RPMI8226 (cell line): Measurements from ENCODE around the gene DNAJC11.
"Not testable (repeated sequence)": the region's sequence is repeated elsewhere in the genome, so short reads cannot be mapped to it uniquely, and the experiment has no call there.

Experiments used
- DNase-seq: peaks from one replicate; pipeline ENCODE4 v3.0.0-alpha.2; 2015

DNAJC11 gene, protein sequence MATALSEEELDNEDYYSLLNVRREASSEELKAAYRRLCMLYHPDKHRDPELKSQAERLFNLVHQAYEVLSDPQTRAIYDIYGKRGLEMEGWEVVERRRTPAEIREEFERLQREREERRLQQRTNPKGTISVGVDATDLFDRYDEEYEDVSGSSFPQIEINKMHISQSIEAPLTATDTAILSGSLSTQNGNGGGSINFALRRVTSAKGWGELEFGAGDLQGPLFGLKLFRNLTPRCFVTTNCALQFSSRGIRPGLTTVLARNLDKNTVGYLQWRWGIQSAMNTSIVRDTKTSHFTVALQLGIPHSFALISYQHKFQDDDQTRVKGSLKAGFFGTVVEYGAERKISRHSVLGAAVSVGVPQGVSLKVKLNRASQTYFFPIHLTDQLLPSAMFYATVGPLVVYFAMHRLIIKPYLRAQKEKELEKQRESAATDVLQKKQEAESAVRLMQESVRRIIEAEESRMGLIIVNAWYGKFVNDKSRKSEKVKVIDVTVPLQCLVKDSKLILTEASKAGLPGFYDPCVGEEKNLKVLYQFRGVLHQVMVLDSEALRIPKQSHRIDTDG

DNA sequence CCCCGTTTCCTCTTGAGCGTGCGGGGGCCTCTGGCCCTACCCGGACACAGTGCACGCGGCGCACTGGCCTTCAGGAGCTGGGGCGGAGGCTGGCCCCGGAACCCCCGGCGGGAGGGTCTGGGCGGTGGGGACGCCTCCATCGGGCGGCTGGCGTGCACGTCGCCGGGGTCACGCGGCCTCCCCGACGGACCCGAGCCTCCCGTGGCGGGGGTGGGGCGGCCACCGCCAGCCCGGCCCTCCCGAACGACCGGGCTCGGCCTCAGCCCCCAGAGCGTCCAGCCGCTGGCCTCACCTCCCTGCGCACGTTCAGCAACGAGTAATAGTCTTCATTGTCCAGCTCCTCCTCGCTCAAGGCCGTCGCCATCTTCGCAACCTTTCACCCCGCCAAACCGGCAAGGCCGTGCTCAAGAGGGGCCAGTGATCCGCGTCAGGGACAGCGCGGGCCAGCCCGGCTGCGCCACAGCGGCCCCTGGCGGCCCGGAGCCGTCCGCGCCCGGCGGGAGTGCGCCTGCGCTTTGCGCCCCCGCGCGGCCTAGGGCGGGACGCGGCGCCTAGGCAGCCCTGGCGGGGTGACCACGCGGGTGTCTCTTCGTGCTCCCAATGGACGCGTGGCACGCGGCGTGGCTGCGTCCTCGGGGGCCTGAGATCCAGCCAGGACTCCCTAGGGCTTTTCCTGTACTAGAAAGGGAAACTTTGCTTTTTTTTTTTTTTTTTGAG, at the start of gene DNAJC11:
DNAJC11 (minus strand) TSS at position 380 of the 717 bp plus-strand sequence; CDS start at position 364, 16 bp downstream.
- DNase-seq = peak; percentile 96

DNA sequence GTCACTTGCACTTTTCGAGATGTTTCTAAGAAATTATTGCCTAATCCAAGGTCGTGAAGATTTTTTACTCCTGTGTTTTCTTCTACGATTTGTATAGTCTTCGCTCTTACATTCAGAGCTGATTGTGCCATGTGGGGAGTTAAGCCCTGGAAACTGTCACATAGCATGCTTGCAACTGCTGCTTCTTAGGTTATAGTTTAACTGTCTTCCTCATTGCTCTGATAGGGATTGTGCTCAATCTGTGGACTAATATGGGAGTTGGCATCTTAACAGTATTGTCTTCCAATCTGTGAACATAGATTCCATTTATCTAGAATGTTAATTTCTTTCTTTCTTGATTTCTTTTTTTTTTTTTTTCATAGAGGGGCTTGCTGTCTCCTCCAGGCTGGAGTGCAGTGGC, 48.9 kb upstream of the DNAJC11 start:
- no peak for DNase-seq

DNA sequence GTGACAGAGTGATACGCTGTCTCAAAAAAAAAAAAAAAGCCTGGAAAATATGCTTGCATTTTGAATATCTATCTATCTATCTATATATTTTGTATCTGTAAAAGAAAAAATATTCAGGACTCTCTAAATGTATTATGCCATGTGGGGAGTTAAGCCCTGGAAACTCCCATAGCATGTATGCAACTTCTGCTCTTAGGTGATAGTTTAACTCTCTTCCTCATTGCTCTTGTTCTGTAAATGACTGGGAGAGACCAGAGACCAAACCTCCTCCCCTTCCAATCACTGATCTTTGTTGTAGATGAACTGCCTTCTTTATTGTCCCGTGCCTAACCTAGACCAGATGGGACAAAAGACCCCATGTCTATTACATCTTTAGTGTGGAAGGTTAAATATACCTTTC, 46.1 kb upstream of the DNAJC11 start:
- DNase-seq = no peak

DNA sequence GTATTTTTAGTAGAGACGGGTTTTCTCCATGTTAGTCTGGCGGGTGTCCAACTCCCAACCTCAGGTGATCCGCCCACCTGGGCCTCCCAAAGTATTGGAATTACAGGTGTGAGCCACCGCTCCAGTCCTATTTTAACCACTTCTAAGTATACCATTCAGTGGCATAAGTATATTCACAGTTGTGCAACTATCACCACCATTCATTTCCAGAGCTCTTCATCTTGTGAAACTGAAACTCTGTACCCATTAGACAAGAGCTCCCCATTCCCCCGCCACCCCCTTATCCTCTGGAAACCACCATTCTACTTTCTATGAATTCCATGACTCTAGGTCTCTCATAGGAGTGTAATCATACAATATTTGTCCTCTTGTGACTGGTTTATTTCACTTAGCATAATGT, 43.5 kb upstream of the DNAJC11 start:
- peak; percentile 87 for DNase-seq

DNA sequence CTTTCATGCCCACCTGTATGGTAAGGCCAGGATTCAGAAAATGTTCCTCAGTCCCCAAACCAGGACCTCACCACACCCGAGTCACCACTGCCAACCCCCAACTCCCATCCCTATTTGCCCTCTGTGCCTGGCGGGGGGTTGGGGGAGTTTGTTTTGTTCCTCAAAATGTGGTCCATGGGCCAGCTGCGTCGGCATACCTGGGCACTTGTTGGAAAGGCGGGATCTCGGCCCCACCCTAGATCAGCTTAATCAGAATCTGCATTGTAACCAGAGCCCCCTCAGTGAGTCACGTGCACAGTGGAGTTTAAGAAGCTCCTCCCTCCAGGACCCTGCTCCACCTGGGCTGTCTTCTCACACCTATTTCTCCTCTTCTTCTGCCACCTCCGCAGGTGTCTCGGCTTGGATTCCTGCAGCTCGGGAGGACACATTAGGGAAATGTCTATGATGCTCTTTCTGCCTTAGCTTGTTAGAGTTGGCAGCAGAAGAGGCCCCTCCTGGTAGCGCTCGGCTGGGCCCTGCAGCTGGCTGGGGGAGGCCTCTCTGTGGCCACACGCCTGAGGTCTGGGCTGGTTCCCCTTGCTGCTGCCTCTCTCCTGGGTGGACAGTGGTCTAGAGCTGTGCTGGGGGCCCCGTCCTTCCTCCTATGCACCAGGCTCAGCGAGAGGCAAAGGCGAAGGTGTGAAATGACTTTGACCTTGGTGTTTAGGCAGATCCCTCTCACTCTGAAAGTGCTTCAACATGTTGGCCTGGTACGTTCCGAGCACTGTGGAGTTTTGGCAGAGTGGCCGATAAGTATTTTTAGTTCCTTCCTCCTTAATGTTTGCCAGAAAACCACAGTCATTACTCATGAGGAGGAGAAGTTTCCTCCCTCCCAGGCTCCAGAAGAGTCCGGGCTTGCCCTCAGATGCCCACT, 41.8 kb upstream of the DNAJC11 start:
- peak; percentile 87 for DNase-seq

DNA sequence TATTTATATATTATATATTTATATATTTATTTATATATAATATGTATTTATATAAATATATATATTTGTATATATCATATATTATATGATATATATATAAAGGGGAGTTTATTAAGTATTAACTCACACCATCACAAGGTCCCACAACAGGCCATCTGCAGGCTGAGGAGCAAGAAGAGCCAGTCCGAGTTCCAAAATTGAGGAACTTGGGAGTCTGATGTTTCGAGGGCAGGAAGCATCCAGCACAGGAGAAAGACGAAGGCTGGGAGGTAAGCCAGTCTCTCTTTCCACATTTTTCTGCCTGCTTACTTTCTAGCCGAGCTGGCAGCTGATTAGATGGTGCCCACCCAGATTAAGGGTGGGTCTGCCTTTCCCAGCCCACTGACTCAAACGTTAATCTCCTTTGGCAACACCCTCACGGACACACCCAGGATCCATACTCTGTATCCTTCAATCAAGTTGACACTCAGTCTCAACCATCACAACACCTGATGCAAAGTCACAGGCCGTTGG, 41.1 kb upstream of the DNAJC11 start:
- not testable (repeated sequence) for DNase-seq

DNA sequence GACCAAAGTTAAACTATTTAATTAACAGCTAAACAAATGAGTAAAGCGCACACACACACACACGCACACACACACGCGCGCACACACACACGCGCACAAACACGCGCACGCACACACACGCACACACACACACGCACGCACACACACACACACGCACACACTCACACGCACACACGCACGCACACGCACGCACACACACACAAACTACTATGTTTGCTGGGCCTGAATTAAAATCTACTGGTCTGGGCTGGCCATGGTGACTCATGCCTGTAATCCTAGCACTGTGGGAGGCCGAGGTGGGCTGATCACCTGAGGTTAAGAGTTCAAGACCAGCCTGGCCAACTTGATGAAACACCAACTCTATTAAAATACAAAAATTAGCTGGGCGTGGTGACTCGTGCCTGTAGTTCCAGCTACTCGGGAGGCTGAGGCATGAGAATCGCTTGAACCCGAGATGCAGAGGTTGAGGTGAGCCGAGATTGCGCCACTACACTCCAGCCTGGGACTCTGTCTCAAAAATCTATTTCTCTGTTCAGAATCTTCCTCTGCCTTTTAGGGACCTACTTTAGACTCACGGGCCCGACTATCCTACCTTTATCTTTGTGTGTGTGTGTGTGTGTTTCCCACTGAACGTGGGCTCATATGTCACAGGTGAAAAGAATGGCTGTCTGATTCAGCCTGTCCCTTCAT, 37.5 kb upstream of the DNAJC11 start:
- no peak for DNase-seq

DNA sequence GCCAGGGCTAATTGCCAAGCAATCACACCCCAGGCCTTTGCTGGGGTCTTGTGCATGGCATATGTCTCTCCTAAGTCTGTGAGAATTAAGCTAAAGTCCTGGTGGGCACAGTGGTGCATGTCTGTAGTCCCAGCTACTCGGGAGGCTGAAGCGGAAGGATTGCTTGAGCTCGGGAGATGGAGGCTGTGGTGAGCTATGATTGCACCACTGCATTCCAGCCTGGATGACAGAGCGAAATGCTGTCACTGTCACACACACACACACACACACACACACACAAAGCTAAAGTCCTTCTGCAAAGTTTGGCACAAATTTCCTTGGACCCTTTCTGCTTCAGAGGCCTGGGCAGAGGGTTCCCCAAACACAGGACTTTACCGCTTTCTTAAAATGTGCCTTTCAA, 31.3 kb upstream of the DNAJC11 start:
- DNase-seq = no peak

DNA sequence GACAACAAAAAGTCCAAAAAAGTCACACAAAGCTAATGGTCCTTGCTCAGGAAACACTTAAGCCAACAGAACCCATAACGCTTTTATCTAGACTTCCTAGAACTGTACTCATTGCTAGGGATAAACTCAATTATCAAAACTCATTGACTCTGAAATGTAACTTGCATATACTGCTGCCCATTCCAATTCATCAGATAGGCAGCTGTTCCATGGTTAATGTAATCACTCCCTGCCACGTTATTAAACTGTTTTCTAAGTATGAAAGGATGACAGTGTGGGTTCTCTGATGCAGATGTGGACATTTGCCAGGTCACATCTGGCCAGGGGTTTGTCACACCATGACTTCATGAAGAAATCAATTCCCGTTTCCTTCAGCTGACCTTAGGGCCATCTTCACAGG, 30.3 kb upstream of the DNAJC11 start:
- no peak for DNase-seq

DNA sequence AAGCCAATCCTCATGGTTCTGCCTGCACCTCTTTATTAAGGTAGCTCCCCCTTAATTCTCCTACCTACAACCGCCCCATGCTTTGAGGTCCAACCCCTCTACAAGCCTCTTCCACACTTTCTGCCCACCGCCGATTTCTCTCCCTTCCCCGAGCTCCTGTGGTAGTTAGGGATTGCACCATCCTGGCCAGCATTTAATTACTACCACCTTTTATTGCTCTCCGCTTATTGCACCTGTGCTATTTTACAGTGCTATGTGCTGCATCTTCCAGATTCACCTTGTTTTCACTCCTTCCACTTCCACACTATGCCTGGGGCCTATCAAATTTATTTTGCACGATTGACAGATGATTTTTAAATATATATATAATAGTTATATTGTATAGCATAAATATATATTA, 29.3 kb upstream of the DNAJC11 start:
- DNase-seq = no peak

DNA sequence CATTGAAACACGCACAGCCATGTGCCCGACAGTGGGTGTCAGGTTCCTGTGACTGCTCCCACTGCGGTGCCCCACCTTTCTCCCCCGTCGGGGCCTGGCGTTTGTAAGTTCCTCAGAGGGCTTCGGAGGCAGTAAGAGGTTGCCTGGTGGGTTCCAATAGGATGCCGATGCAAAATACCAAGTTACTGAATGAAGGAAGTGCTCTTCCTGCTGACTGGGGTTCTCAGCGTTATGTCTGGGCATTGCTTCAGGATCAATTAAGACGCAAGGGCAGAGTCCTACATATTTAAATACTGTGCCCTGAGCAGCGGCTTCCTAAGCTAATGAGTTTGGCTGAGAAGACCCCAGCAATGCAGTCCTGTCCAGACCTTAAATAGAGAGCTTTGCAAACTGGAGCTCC, 28.9 kb upstream of the DNAJC11 start:
- DNase-seq = no peak

DNA sequence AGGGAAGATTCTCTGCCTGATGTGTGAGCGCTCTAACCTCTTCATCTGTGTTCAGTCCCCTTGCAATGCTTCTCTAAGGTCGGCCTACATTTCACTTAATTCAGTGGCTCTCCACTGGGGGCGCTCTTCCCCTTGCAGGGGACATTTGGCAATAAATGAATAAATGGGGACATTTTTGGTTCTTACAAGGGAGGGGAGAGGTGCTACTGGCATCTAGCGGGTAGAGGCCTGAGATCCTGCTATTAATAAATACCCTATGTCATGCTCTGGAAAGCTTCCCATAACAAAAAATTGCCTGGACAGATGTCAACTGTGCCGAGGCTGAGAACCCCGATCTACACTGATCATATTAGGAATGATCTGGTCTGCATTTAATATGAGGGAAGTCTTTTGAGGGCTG, 25.9 kb upstream of the DNAJC11 start:
- peak; percentile 84 for DNase-seq

DNA sequence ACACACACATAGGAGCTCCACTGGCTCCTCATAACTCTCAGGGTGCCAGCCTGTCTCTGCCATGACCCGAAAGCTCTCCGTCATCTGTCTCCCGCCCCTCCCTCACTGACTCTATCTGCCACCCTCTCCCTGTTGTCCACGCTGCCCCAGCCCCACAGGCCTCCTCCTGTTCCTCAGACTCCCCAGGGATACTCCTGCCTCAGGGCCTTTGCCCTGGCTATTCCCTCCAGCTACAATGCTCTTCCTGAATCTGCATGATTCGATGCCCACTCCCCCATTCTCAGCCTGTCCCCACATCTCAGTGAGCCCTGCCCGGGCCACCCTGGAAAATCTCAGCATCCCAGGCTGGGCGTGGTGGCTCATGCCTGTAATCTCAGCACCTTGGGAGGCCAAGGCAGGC, 24.6 kb upstream of the DNAJC11 start:
- no peak for DNase-seq

DNA sequence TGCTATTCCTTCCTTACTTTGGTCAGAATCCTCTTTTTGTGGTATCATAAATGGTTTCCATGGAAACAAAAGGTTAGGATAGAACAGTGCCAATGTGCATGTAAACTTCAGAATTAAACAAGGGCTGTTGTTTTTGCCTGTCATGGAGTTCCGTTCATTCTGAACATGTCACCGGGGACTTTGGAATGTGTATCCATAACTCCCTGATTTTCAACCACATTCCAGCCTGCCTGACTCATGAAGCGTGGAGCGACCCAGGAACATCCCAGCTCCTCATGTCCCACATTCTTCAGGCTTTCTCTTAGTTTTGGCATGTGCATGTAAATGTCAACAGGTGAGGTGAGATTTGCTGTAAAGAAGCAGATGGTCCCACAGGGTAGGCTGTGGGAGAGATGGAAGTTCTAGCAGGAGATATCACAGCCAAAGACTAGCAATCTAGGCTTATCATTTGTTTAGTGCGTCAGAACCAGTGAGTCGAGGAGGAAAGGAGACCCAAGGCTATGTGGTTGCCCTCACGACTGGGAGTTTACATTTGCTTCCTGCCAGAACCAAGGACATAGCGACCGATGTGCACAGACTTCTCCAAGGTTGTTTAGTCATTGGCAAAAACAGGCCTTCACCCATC, 23.0 kb upstream of the DNAJC11 start:
- no peak for DNase-seq

DNA sequence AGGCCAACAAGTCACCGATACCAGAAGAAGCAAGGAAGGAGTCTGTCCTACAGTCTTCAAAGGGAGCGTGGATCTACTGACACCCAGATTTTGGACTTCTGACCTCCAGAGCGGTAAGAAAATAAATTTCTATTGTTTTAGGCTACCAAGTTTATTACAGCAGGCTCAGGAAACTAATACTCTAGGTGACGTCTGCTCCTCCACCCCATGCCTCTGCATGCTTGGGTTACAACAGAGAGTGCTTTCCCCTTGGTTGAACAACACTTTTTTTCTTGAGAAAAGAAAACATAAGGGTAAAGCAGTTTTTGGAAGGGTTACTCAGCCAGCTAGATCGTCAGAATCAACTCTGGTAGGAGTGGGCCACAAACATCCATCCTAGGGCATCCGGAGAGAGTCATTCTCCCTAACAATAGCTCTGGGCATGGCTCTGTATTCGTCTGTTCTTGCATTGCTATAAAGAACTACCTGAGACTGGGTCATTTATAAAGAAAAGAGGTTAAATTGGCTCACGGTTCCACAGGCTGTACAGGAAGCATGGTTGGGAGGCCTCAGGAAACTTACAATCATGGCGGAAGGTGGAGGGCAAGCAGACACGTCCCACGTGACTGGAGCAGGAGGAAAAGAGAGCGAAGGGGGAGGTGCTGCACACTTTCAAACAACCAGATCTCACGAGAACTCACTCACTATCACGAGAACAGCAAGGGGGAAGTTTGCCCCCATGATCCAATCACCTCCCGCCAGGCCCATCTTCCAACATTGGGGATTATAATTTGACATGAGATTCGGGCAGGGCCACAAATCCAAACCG, 22.2 kb upstream of the DNAJC11 start:
- DNase-seq = no peak

DNA sequence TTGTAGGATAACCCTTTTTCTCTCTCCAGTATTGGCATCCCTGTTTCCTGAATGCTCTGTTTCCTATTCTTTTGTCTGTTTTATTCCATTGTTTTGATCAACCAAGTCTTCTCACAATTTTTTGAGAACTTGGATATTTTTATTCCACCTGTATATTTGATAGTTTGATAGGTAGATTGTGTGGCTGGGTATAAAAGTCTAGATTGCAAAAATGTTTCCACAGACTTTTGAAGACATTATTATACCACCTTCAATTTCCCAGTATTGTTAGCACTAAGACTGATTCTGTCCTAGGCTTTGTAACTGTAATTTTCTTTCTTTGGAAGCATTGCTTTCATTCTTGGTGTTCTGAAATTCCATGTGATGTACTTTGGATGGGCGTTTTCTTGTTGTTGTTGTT, 9.6 kb upstream of the DNAJC11 start:
- no peak for DNase-seq

DNA sequence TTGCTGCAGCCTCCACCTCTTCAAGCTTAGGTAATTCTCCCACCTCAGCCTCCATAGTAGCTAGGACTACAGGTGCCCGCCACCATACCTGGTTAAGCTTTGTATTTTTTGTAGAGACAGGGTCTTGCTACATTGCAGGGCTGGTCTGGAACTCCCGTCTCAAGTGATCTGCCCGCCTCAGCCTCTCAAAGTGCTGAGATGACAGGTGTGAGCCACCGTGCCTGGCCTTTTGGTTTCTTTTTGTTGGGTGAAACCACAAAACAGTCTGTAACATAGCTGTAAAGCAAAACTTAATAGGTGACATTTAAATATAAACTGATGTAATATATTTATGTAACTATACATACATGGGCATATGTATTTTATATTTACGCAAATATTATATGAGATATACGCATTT, 3.1 kb upstream of the DNAJC11 start:
- peak; percentile 56 for DNase-seq

DNA sequence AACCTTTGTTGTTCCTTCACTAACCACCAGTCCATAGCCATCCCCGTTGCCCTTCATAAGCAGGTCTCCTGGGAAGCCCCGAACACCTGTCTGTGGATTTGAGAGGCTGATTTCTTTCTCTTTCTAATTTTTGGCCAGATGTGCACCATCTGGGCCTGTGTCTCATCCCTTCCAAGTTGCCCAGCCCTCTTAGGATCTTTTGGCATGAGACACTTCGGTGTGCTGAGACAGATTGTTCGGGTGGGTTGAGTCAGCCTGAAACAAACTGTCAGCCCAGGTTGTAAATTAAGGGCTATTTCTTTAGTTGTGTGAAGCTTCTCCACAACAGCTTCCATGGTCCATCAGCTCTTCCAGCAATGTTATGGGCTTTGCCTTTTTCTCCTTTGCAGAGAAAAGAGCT, 1.4 kb upstream of the DNAJC11 start:
- no peak for DNase-seq

DNA sequence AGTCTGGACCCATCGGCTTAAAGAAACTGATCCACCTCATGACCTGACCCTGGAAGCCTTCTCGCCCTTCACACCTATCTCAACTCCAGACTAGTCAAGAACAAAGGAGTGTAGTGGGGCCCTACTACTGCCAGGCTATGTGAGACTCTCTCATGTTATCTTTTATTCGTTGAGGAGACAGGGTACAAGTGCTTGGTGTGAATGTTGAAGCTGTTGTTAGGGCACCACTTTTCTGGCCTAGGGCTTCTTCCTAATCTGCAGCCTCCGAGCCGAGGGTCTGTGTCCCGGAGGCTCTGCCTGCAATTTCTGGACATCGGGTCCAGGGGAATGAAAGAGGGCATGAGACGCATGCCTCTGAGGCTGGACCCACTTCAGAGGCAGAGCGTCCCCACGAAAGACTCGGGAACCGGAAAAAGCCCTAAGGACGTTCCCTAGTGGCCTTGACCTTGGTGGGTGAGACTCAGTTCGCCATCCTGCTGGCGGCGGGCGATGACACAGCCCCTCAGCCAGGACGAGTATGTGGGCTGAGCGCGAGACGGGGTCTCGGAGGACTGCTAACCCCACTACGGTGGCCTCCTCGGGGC, 671 bp downstream of the DNAJC11 start:
- DNase-seq = no peak

DNA sequence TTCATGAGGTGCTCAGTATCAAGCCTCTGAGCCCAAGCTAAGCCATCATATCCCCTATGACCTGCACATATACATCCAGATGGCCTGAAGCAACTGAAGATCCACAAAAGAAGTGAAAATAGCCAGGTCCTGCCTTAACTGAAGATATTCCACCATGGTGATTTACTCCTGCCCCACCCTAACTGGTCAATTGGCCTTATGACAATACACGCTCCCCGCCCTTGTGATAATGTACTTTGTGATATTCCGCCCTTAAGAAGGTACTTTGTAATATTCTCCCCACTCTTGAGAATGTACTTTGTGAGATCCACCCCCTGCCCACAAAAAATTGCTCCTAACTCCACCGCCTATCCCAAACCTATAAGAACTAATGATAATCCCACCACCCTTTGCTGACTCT, 1.7 kb downstream of the DNAJC11 start:
- not testable (repeated sequence) for DNase-seq
